Stromal cell of bone marrow (primary cell): ENCODE results near the gene KLF9.
A peak's percentile ranks its signal among the peaks of the same experiment; 100 is the strongest.

Experiments used
- DNase-seq: peaks from one replicate; pipeline ENCODE4 v3.0.0-alpha.2; 2012; ENCODE audit warnings: low read depth

The KLF9 gene

GRCh38 chr9:70413799-70414775 is at the start of gene KLF9:
Gene KLF9, minus strand, starts transcription at chr9:70414657. Its CDS starts 1,294 bp downstream, at chr9:70413363.
- peak; percentile 98 for DNase-seq

GRCh38 chr9:70463877-70464276 is 49.4 kb upstream of the KLF9 start:
- DNase-seq = no peak

- no peak for DNase-seq
Observed at GRCh38 chr9:70462300-70462699, 47.8 kb upstream of the KLF9 start.

- no peak for DNase-seq
Observed at GRCh38 chr9:70457235-70457634, 42.8 kb upstream of the KLF9 start.

GRCh38 chr9:70455993-70456704 is 41.7 kb upstream of the KLF9 start:
- DNase-seq = no peak

GRCh38 chr9:70452365-70452764 is 37.9 kb upstream of the KLF9 start:
- DNase-seq = no peak

GRCh38 chr9:70451765-70452164 is 37.3 kb upstream of the KLF9 start:
- no peak for DNase-seq

GRCh38 chr9:70450738-70451137 is 36.3 kb upstream of the KLF9 start:
- no peak for DNase-seq

- no peak for DNase-seq
Observed at GRCh38 chr9:70449461-70449860, 35.0 kb upstream of the KLF9 start.

GRCh38 chr9:70448919-70449318 is 34.5 kb upstream of the KLF9 start:
- no peak for DNase-seq

GRCh38 chr9:70444904-70445303 is 30.4 kb upstream of the KLF9 start:
- no peak for DNase-seq

- DNase-seq = no peak
Observed at GRCh38 chr9:70442328-70442848, 27.9 kb upstream of the KLF9 start.

GRCh38 chr9:70441622-70442021 is 27.2 kb upstream of the KLF9 start:
- DNase-seq = no peak

GRCh38 chr9:70439991-70440706 is 25.7 kb upstream of the KLF9 start:
- DNase-seq = no peak

GRCh38 chr9:70438341-70438928 is 24.0 kb upstream of the KLF9 start:
- DNase-seq = no peak

GRCh38 chr9:70435948-70436347 is 21.5 kb upstream of the KLF9 start:
- DNase-seq = peak; percentile 77

GRCh38 chr9:70429899-70430298 is 15.4 kb upstream of the KLF9 start:
- DNase-seq = no peak

GRCh38 chr9:70428781-70429180 is 14.3 kb upstream of the KLF9 start:
- no peak for DNase-seq

- DNase-seq = no peak
Observed at GRCh38 chr9:70427161-70427945, 12.9 kb upstream of the KLF9 start.

GRCh38 chr9:70425192-70425591 is 10.7 kb upstream of the KLF9 start:
- DNase-seq = no peak
